ENCODE results near the gene TXLNB.
"Not testable (repeated sequence)": the region's sequence is repeated elsewhere in the genome, so short reads cannot be mapped to it uniquely, and the experiment has no call there.

The TXLNB gene

GRCh38 chr6:139308936-139309603, 17.3 kb upstream of the TXLNB start:
- DNase-seq: peak; percentile 88

GRCh38 chr6:139308286-139308916, 16.6 kb upstream of the TXLNB start:
- DNase-seq: peak; percentile 80

- no peak for DNase-seq
Observed at GRCh38 chr6:139306291-139306981, 14.6 kb upstream of the TXLNB start.

- no peak for DNase-seq
Observed at GRCh38 chr6:139303185-139303584, 11.4 kb upstream of the TXLNB start.

DNA sequence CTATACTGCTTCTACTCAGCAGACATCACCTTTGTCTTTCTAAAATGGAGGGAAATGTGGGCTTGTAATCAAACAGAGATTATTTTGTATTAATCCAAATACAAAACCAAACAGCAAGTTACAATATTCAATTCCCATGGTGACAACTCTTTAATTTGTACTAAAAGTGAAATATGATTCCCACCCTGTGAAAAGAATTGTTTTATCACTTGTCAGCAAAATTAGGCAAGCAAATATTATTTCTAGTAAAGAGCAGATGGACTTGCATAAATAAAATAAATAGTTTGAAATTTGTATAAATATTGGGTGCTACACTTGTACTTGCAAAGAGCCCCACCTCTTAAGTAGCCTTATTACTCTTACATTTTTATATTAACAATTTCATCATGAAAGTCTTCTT, 6.1 kb upstream of the TXLNB start:
- DNase-seq: no peak

DNA sequence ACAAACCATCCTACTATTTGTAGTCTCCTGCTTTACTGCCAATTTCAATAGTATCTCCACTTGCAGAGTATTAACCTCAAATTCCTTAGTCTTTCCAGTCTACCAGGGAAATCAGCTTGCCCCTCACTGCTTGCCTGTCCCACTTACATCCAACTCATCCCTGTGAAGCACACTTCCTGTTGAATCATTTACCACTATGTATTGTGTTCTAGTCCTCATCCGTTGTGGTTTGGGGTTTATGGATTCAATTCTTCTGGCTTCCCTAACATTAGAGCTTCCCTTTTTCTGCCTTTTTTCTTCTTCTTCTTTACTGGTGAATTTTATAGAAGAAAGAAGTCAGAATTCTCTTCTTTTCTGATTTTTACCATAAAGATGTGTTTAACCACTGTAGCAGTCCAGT, 5.1 kb upstream of the TXLNB start:
- peak; percentile 82 for DNase-seq

DNA sequence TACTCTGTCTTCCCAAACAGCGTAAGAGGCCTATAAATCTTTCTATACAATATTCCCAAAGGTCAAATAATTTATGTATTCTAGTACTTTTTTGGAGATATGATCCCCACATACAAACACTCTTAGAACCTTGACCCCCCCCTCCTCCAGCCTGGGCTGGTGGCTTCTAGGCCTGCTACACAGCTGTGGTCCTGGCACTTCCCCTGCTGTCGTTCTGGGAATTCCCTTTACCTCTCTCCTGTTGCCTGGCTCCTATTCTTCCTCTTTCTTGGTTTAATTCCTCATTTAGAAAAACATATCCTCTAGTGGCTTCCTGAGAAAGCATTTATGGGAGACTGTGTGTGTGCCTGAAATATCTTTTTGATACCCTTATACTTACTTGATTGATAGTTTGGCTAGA, 4.1 kb upstream of the TXLNB start:
- peak; percentile 88 for DNase-seq

DNA sequence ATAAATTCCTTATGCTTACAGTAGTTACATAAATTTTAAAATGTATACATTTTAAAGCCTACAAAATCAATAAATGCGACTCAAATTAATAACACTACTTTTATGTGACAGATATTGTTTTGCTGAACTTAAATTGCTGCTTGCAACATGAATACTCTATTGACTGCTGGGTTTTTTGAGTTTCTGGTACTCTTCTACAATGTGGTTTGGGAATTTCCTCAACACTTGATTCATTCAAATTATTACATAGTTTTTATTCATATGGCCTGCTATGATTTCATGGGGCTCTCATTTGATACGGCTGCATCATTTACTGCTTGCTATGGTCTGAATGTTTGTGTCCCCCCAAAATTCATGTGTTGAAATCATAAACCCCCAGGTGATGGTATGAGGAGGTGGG, 2.3 kb upstream of the TXLNB start:
- DNase-seq: peak; percentile 73

DNA sequence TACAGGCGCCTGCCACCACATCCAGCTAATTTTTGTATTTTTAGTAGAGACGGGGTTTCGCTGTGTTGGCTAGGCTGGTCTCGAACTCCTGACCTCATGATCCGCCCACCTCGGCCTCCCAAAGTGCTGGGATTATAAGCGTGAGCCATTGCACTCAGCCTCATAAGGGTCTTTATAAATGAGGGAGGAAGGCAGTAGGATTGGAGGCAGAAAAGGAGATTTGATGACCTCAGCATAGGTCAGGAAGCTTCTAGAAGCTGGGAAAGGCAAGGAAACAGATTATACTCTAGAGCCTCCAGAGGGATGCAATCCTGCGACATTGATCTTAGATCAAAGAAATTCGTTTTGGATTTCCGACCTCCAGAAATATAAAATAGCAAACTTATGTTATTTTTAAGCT, 1.4 kb upstream of the TXLNB start:
- DNase-seq: not testable (repeated sequence)

- DNase-seq: peak; percentile 89
Observed at GRCh38 chr6:139290787-139291311, 949 bp downstream of the TXLNB start.

DNA sequence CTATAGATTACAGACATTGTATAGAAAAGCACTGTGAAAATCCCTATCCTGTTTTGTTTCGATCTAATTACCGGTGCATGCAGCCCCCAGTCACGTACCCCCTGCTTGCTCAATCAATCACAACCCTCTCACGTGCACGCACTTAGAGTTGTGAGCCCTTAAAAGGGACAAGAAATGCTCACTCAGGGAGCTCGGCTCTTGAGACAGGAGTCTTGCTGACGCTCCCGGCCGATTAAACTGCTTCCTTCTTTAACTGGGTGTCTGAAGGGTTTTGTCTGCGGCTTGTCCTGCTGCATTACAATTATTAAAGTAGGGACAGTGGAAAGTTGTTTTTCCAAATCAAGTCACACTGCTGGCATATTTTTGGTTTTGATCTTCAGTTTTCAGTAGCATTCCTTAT, 2.6 kb downstream of the TXLNB start:
- no peak for DNase-seq

GRCh38 chr6:139288496-139289040, 3.2 kb downstream of the TXLNB start:
- DNase-seq: no peak

DNA sequence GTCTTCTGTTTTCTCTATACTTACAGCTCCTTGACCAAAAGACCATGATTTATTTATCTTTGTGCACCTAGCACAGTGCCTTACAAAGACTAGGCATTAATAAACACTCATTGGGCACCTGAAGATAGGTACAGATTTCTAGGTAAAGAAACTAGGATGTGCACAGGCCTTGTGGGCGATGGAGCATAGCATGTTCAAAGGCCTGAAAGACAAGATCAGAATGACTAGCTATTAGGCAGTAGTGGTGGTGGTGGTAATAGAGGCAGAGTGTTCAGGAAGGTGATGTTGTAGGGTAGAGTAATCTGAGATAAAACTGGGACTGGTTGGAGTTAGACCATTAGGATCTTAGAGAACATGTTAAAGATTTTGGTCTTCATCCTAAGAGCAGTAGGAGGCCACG, 3.9 kb downstream of the TXLNB start:
- no peak for DNase-seq

DNA sequence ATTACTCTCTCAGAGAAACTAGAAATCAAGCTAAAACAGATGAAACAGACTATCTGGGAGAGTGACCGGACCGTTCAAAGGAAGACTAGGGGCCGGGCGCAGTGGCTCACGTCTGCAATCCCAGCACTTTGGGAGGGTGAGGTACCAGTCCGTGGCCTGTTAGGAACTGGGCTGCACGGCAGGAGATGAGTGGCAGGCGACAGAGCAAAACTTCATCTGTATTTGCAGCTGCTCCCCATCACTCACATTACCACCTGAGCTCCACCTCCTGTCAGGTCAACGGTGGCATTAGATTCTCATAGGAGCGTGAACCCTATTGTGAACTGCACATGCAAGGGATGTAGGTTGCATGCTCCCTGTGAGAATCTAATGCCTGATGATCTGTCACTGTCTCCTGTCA, 5.4 kb downstream of the TXLNB start:
- not testable (repeated sequence) for DNase-seq

- no peak for DNase-seq
Observed at GRCh38 chr6:139285590-139285989, 6.2 kb downstream of the TXLNB start.

DNA sequence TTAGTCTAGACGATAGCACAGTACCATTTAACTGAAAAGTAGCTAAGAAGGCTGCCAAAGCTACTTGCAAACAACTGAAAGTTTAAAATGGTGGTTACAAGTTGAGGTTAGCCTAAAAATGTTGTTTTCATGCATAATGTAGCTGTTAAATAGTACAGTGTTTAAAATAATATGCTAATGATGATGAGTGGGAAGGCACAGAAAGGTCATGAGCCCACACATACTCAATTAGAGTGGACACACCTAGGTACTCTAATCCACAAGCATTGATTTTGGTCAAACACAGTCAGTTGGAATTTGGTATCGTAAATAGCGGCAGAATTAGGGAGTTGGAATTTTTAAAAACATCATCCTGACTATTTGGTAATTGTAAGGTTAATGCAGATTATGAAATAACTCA, 7.0 kb downstream of the TXLNB start:
- no peak for DNase-seq

- peak; percentile 56 for DNase-seq
Observed at GRCh38 chr6:139282684-139283083, 9.1 kb downstream of the TXLNB start.

DNA sequence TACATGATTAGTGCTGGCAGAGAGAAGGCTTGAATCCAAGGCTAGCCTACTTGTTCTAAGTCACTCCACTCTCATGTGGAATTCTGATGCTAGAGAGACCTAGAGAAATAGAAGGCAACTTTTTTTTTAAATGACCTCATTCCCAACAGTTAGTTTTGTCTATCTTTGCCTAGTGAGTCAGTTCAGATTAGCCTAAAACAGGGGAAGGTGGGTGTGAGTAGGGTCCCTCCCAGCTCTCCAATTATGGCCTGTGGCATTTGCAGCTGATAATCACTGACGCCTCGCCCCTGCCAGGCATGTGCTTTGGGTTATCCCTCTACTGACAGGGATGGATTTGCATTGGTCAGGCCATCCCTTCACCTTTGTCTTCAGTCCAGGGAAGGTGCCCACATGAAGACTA, 13.6 kb downstream of the TXLNB start:
- no peak for DNase-seq

DNA sequence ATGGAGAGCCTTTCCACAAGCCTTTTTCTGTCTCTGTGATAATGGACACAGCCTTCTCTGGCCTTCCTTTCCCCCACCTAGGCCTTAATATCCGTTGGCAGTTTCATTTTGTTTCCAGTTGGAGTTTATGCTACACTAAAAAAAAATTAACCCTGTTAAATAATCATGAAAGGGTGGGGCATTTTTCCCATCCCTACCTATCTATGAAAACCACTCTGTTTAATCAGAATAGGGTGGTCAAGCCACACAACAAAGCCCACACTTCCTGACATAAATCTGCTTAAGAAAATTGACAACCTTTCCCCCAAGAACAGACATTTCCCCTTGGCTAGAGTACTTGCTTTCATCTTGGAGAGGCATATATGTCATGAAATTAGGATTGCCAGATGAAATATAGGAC, 14.2 kb downstream of the TXLNB start:
- DNase-seq: no peak

GRCh38 chr6:139277161-139277560, 14.6 kb downstream of the TXLNB start:
- no peak for DNase-seq

DNA sequence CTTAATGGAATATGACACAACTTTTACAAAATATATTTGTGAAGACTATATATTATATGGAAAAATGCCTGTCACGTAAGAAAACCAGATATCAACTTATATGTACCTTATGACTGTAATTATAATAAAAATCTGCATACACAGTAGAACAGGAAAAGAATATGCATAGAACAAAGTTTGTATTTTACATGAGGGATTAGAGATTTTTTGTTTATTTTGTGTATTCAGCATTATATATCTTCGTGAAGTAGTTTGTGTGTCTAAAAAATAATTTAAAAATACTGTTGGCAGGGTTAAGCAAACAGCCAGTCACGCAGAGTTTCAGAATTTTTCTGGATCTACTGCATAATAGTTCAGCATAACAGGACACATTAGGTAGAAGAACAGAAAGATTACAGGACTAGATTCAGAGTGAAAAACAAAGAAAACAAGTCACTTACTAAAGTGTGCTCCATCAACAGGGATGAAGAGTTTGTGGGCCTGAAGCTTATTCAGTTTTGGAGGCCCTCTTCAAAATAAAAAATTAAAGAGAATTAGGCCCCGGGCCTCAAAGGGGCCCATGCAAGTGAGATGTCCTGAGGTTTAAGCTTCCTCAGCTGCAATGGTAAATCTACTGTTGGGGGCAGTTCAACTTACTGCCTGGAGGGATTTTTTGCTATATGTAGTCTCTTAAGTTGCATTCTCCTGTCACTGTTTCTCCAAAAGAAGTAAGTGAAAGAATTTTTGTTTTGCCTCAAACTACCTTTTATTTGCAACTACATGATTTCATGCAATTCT, 16.3 kb downstream of the TXLNB start:
- DNase-seq: no peak

DNA sequence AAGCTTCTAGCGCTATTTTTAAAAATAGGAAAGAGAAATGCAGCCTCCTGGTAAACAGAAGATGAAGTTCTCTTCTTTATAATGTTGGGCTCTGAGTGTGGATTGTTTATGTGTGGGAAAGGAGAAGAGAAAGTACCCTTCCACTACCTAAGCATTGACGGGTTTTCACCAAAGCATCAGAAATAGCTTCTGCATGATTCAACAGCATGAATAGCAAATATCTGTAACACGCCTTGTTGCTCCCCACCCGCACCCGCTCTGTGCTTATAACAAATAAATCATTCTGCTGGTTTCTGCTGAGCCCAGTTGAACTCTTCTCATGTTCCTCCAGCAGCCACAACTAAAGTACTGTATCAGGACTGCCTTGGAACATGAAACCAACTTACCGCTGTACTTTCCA, 20.7 kb downstream of the TXLNB start:
- DNase-seq: peak; percentile 60

DNA sequence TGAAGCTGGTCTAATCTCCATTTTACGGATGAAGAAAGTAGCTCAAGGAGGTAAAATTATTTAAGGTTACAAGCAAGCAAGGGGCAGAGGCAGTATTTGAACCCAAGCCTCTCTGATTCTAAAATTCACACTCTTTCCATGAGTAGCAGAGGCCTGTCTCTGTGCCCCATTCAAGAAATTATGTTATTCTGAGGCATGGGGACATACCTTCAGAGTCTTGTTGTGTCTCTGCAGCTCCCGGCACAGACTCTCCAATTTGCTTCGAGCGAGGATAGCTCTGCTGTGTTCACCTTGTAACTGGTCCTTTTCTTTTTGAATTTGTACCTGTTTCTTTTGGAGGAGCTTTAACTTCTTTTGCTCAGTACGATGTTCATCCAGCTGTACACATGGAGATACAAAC, 21.5 kb downstream of the TXLNB start:
- no peak for DNase-seq

Data from suppressor macrophage treated with lipopolysaccharide for 4 hours (primary cell).